Measurements from ENCODE around the gene GTF2IRD1. TPM values are rescaled to one million over a fixed set of nuclear protein-coding genes. Genes with fewer than 3 reads are reported as not detected.

The GTF2IRD1 gene
- total RNA-seq, 6 experiments from 2014 or later: 19.7 to 24.6 (median 22.4) TPM

DNA sequence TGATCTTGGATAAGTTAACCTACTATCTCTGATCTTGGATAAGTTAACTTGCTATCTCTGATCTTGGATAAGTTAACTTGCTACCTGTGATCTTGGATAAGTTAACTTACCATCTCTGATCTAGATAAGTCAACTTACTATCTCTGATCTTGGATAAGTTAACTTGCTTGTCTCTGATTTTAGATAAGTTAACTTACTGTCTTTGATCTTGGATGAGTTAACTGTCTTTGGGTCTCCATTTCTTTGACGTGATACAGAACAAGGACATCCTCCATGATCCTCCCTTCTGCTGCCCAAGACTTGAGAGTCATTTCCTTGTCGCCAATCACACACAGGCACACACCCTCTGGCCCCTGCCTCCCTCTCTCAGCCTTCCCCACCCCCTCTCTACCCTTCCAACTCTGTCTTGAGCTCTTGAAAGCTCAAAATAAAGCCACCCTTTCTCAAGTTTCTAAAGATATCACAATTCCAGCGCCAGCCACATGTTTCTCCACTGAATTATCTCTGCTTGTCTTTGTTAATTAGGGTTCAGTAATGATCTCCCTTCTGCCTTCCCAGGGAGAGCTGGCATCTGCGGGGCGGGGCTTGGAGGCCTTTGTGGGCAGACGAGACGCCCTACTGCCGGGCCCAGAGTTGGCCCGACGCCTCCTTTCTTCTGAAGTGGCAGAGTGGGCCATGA lies 118.7 kb downstream of the GTF2IRD1 start:
- Mint-ChIP-seq H3K27ac (no peak overlapping the region; the same call in 1 of the 2 replicates), H3K36me3 (ENCODE audit: low read depth) (peaks cover 10% of the 10 kb centered on the region; the same call in 1 of the 2 replicates), H3K4me1 (ENCODE audit: low read depth) (peaks cover 10% of the 10 kb centered on the region), H3K27me3 (ENCODE audit: insufficient read depth) (peaks cover 5% of the 10 kb centered on the region), H3K4me3 (no peak overlapping the region), H3K9me3 (no peaks in the 10 kb centered on the region; the same call in 1 of the 2 replicates)
- TF ChIP-seq, protein P1, sequence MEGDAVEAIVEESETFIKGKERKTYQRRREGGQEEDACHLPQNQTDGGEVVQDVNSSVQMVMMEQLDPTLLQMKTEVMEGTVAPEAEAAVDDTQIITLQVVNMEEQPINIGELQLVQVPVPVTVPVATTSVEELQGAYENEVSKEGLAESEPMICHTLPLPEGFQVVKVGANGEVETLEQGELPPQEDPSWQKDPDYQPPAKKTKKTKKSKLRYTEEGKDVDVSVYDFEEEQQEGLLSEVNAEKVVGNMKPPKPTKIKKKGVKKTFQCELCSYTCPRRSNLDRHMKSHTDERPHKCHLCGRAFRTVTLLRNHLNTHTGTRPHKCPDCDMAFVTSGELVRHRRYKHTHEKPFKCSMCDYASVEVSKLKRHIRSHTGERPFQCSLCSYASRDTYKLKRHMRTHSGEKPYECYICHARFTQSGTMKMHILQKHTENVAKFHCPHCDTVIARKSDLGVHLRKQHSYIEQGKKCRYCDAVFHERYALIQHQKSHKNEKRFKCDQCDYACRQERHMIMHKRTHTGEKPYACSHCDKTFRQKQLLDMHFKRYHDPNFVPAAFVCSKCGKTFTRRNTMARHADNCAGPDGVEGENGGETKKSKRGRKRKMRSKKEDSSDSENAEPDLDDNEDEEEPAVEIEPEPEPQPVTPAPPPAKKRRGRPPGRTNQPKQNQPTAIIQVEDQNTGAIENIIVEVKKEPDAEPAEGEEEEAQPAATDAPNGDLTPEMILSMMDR (IDR thresholded peaks at IDR 0.05): no peak
- DNase-seq: no peak

DNA sequence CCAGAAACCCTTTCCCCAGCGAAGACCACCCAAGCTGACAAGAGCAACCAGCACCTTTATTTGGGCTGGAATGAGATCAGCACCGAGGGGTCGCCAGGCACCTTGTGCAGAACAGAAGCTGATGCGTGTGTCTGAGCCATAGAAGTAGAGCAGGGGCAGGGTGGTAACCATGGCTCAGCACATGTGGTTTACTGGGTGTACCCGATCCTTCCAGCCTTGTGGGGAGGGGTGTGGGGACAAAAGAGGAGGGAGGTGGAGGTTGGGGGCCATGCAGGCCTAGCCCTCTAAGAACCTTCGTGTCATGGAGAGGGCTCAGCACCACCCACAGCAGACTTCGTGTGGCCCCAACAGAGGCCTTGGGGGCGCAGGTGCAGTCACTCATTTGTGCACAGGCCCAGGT lies 119.8 kb downstream of the GTF2IRD1 start:
- Mint-ChIP-seq H3K27ac (no peak overlapping the region), H3K9me3 (no peaks in the 10 kb centered on the region; the same call in 1 of the 2 replicates), H3K36me3 (ENCODE audit: low read depth) (peaks cover 10% of the 10 kb centered on the region; the same call in 1 of the 2 replicates), H3K4me1 (ENCODE audit: low read depth) (peaks cover 10% of the 10 kb centered on the region), H3K4me3 (no peak overlapping the region), H3K27me3 (ENCODE audit: insufficient read depth) (peaks cover 5% of the 10 kb centered on the region)
- TF ChIP-seq, protein P1 (IDR thresholded peaks at IDR 0.05): no peak
- no peak for DNase-seq

DNA sequence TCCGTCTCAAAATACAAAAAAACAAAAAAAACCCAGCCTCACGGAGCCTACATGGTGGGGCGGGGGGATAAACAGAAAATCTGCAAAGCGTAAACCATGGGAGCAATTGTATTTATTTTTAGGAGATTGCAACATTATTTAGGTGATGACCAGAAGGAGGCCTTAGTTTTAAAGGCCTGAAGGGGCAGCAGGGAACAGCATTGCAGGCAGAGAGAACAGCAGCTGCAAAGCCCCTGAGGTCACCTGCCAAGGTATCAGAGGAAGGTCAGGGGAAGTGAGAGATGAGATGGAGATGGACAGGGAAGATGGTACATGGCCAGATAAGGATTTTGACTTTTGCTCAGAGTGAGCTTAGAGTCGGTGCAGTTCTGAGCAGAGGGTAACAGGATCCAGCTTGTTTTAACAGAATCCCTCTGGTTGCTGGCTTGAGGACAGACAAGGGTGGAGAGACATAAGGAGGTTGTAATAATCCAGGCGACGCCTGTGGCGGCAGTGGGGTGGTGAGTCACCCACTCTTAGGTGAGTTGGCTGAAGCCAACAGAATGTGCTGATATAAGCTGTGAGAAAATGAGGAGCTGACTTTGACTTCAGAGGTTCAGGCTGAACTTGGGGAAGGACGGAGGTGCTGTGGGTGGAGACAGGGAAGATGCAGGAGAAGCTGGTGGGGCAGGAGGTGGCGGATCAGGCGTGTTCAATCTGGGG lies 121.5 kb downstream of the GTF2IRD1 start:
- H3K36me3 Mint-ChIP-seq (ENCODE audit: low read depth): peaks cover 12% of the 10 kb centered on the region; the same call in 1 of the 2 replicates
- peaks cover 16% of the 10 kb centered on the region for H3K4me1 Mint-ChIP-seq (ENCODE audit: low read depth)
- TF ChIP-seq, protein P1 (IDR thresholded peaks at IDR 0.05): no peak
- peaks cover 1% of the 10 kb centered on the region; the same call in 1 of the 2 replicates for H3K27me3 Mint-ChIP-seq (ENCODE audit: insufficient read depth)
- H3K9me3 Mint-ChIP-seq: no peaks in the 10 kb centered on the region; the same call in 1 of the 2 replicates
- H3K4me3 Mint-ChIP-seq: no peak overlapping the region
- peak overlapping the region; percentile 53 for H3K27ac Mint-ChIP-seq
- peak; percentile 38 for DNase-seq

DNA sequence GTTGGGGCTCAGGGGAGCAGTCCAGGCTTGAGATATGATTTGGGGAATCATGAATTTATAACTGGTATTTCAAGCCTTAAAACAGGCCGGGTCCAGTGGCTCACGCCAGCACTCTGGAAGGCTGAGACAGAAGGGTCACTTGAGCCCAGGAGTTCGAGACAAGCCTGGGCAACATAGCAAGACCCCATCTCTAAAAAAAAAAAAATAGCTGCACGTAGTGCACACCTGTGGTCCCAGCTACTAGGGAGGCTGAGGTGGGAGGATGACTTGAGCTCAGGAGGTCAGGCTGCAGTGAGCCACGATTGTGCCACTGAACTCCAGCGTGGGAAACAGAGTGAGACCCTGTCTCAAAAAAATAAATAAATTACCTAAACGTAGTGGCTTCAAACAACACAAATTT lies 122.1 kb downstream of the GTF2IRD1 start:
- peaks cover 22% of the 10 kb centered on the region for H3K4me1 Mint-ChIP-seq (ENCODE audit: low read depth)
- DNase-seq: no peak
- no peaks in the 10 kb centered on the region; the same call in 1 of the 2 replicates for H3K9me3 Mint-ChIP-seq
- peaks cover 15% of the 10 kb centered on the region; the same call in 1 of the 2 replicates for H3K36me3 Mint-ChIP-seq (ENCODE audit: low read depth)
- H3K4me3 Mint-ChIP-seq: no peak overlapping the region
- H3K27ac Mint-ChIP-seq: peak overlapping the region; percentile 53
- TF ChIP-seq, protein P1 (IDR thresholded peaks at IDR 0.05): no peak
- peaks cover 1% of the 10 kb centered on the region; the same call in 1 of the 2 replicates for H3K27me3 Mint-ChIP-seq (ENCODE audit: insufficient read depth)

DNA sequence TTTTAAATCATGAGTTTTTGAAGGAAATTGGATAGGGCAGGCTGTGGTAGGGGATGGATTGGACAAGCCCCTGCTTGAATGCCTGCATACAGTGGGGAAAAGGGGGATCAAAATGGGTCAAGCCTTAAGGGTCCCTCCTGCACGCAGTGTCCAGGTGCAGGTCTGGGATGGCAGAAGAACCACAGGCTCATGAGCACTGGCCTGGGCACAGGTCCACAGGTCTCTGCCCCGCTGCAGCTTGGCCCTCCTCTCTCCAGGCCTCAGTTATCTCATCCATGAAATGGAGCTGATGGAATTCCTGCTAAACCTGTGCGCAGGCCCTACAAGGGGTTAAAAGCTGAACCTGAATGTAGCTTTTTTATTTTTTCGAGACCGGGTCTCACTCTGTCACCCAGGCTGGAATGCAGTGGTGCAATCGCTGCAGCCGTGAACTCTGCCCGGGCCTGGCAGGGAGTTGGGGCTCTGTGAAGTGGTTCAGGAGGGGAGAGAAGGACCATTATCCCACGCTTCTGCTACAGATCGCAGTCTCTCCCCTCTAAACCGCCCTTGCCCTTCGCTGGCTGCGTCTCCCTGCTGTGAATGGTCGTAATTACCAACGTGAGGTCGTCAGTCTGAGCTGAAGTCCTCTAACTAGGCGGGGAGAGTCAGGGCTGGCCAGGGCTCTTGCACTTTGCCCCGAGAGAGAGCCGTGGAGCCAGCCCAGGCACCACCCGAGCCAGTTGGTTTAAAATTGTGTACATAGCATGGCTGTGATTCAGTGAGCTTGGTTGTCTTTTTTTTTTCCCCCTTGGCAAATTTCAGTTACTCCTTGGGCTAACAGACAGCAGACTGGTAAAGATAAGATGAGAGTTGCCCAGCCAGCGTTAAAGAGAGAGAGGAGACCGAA lies 126.3 kb downstream of the GTF2IRD1 start:
- TF ChIP-seq, protein P1 (IDR thresholded peaks at IDR 0.05): no peak
- H3K27ac Mint-ChIP-seq: peak overlapping the region; percentile 79
- H3K36me3 Mint-ChIP-seq (ENCODE audit: low read depth): peaks cover 15% of the 10 kb centered on the region; the same call in 1 of the 2 replicates
- H3K27me3 Mint-ChIP-seq (ENCODE audit: insufficient read depth): peaks cover 1% of the 10 kb centered on the region; the same call in 1 of the 2 replicates
- peak; percentile 23 for DNase-seq
- H3K9me3 Mint-ChIP-seq: no peaks in the 10 kb centered on the region; the same call in 1 of the 2 replicates
- peak overlapping the region; percentile 49 for H3K4me3 Mint-ChIP-seq
- peaks cover 20% of the 10 kb centered on the region for H3K4me1 Mint-ChIP-seq (ENCODE audit: low read depth)
